GM12891 (cell line): ENCODE results near the gene AMBP.

Source experiments
- POLR2A ChIP-seq: IDR thresholded peaks from 2 replicates; pipeline ENCODE4 v1.6.1; 2011; ENCODE audit warnings: low read depth, low read length, control low read depth
- POLR2AphosphoS5 ChIP-seq: IDR thresholded peaks from 2 replicates; pipeline ENCODE4 v1.6.1; 2011; ENCODE audit warnings: low read depth, low read length, control low read depth
- POU2F2 ChIP-seq: IDR thresholded peaks from 2 replicates; pipeline ENCODE4 v1.6.1; 2011; ENCODE audit warnings: low read depth, mild to moderate bottlenecking, control low read depth, low read length, moderate library complexity
- TAF1 ChIP-seq: IDR thresholded peaks from 2 replicates; pipeline ENCODE4 v1.6.1; 2011; ENCODE audit warnings: low read depth, low read length, control low read depth

GRCh38 chr9:114116126-114116747 lies 38.1 kb upstream of the AMBP start:
- no peak for TF ChIP-seq TAF1
- no peak for TF ChIP-seq POU2F2
- TF ChIP-seq POLR2AphosphoS5 = no peak
- no peak for TF ChIP-seq POLR2A
